NOMO-1 (cell line): ENCODE data around the gene SEC16B.
A peak's percentile ranks its signal among the peaks of the same experiment; 100 is the strongest.
"Not testable (repeated sequence)": the region's sequence is repeated elsewhere in the genome, so short reads cannot be mapped to it uniquely, and the experiment has no call there.

Experiments
- DNase-seq, 2 experiments: peaks; one replicate each; lab custom pipeline; 2025; ENCODE audit not compliant: unreplicated experiment in 2 of 2; lab: John Stamatoyannopoulos, UW

SEC16B gene, protein sequence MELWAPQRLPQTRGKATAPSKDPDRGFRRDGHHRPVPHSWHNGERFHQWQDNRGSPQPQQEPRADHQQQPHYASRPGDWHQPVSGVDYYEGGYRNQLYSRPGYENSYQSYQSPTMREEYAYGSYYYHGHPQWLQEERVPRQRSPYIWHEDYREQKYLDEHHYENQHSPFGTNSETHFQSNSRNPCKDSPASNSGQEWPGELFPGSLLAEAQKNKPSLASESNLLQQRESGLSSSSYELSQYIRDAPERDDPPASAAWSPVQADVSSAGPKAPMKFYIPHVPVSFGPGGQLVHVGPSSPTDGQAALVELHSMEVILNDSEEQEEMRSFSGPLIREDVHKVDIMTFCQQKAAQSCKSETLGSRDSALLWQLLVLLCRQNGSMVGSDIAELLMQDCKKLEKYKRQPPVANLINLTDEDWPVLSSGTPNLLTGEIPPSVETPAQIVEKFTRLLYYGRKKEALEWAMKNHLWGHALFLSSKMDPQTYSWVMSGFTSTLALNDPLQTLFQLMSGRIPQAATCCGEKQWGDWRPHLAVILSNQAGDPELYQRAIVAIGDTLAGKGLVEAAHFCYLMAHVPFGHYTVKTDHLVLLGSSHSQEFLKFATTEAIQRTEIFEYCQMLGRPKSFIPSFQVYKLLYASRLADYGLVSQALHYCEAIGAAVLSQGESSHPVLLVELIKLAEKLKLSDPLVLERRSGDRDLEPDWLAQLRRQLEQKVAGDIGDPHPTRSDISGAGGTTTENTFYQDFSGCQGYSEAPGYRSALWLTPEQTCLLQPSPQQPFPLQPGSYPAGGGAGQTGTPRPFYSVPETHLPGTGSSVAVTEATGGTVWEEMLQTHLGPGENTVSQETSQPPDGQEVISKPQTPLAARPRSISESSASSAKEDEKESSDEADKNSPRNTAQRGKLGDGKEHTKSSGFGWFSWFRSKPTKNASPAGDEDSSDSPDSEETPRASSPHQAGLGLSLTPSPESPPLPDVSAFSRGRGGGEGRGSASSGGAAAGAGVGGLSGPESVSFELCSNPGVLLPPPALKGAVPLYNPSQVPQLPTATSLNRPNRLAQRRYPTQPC

DNA sequence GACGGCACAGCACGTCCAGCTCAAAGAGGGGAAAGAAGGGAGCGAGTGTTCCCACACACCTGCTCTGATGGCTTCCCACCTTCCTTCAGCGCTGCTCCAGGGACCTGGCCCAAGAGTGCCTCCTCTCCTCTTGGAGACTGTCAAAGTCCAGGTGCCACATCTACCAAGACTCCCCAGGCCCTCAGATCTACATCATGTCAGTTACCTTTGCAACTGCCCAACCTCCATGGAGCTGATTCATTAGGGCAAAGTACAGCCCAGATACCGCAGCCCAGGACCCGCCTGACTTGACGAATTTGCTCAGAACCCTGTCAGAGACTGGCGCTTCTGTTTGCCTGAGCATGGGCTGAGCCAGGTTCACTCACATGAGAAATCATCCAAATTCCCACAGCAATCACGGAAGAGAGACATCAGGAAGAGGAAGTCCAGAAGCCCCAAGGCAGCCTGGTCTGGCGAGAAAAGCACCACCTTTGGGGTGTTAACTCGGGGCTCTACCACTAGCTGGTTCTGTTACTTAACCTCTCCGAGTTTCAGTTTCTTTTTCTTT is at the start of gene SEC16B:
SEC16B (minus strand) TSS at position 234 of the 547 bp plus-strand sequence. CDS start 2,077 bp downstream, outside the sequence.
- DNase-seq: peak; percentile 15 to 62

DNA sequence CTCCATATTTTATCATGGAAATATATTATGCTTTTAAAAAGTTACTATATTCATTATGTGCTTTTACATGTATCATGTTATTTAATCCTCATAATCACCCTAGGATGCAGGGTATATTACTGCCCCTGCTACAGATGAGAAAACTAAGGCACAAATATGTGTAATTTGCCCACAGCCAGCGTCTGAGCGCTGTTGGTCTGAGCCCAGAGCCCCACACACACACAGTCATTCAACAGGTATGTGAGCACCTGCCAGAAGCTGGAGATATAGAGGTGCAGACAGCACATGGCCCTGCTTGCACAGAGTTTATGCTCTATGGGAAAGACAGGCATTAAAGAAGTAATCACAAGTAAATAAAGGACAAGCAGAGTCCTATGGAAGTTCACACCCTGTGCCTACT is 49.8 kb upstream of the SEC16B start:
- DNase-seq: no peak

DNA sequence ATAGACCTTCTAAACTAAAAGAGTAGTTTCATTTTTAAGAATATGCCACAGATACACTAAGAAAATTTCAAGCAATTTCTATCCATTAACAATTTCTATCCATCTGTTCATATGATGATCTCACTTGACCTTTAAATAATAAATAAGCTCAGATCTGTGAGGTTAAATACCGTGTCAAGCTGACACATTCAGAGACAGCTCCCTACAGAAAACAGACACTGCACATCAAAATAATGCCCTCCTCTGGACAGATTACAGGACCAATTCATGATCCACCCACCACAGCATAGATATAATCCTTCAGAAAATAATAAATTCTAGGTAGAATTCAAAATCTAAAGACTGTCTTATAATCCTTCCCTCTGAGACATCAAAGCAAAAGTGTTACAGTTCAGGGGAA is 49.4 kb upstream of the SEC16B start:
- DNase-seq: no peak

DNA sequence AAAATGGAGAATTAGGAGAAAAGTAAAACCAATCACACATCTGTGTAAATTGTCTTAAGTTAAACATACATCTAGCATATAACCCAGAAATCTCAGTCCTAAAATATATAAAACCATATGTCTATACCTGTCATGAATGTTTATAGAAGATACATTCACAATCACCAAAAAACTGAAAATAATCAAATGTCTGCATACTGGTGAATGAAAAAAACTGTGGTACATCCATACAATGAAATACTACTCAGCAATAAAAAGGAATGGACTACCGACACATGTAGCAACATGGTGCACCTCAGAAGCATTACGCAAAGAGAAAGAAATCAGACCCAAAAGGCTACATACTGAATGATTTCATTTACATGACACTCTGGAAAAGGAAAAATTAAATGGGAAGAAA is 47.7 kb upstream of the SEC16B start:
- no peak for DNase-seq

DNA sequence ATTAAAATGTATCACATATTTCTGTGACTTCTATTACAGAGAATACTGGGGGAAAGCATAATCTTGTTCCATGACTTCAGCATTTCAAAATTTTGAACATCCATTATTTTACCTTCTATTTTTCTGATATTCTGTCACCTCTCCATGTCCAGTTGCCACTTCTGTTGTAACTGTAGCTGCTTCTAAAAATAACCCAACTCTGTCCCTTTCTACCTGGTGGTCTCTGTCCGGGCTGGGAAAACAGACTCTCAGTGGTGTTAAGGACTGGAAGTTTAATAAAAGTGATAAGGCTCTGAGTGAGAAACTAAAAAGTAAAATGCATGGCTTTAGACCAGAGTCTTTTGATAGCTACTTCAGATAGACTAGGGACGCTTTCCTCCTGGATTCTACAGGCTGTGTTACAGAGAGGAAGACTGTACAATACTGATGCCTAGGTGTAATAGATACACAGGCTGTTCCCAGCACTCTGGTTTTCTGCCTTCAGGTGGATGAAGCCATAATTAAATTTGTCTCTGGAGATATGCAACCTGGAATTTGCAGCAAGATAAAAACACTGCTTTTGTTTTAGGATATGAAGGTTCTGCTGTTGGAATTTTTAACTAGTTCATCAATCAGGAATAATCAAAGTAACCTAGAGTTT is 42.1 kb upstream of the SEC16B start:
- DNase-seq: no peak

DNA sequence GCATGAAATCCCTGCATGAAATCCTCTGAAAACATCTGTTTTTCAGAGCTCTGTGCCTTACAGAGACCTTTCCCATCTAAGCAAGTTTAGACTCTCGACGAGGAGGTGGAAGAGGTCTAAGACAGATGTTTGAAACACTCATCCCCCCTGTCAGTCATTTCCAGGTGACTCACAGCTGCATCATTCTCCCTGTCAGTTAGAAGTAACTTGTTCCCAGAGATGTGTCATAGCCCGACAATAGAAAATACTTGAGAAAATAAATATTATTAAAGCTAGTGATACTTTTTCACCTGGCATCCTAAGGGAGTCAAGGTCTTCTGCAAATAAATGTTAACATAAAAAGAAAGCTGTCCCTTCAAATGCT is 41.6 kb upstream of the SEC16B start:
- DNase-seq: no peak

DNA sequence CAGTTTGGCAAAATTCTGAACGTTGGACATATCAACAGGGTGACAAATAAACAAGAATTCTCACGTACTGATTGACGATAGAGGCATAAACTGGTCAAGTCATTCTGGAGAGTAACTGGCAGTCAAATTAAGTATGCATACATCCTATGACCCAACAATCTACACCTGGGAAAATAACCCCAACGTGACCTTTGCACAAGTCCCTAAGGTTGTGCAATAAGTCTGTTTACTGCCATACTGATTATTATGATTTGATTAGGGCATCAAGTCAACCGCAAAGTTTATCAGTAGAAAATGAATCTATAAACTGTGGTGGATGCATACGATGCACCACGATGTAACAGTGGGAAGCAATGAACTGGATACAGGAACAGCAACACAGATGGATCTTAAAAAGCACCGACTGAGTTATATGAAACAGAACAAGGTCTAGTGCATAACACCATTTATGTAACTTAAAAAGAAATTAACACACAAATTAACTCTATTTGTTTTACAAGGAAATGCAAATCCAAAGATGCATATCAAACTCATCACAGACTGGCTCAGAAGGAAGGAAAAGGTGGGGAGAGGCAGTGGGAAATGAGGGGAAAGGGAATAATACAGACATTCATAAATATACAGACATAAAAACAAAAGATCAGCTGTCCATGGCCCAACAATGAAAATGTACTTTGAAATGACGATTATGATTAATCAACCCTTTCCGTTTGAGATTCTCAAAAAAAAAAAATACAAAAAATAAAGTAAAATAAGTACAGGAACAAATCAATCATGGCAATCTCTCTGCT is 41.0 kb upstream of the SEC16B start:
- DNase-seq: no peak

DNA sequence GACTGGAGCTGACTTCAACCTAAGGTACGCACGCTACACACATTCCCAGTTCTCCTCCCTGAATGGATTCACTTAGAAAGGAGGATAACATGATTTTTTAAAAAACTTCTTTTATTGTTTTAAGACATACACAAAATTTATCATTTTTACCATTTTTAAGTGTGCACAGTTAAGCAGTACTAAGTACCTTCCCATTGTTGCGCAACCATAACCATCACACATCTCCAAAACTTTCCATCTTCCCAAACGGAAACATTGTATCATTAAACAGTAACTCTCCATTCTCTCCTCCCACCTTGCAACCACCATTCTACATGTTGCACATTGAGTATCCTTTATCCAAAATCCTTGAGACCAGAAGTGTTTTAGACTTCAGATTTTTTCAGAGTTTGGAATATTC is 36.2 kb upstream of the SEC16B start:
- DNase-seq: no peak

DNA sequence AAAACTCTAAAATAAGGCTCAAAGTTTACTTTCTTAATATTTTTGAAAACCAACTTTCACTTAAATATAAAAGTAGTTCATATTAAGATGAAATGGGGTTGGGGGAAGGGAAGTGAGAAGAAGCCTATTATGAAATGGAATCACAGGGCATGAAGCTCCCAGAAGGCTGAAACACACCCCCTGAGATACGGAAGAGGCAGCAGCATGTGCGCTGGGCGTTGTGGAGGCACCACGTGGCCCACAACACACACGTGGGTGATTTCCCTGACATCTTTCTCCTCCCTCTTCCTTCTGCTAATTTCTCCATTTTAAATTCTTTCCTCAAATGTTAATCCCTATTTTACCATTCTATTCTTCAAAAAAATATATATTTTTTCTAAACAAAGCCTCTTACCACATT is 35.6 kb upstream of the SEC16B start:
- no peak for DNase-seq

DNA sequence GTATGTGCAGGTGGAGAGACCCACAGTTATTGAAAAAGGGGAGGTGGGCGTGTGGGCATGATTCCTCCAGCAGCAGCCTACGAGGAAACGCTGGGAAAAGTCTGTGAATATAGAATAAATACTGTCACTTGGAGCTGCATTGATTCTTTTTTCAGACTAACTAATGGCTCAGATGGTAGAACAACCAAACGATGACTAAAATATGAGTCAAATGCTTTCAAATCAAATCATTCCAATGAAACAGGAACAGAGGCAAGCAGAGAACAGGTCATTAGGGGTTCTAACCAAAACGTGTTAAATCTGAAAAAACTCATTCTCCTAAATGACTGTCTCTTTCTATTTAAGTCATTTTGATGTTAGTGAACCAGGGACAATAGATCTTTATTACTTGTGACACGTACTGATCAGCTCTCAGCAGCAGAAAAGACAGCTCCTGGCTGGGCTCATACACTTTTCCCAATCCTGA is 35.1 kb upstream of the SEC16B start:
- DNase-seq: no peak

DNA sequence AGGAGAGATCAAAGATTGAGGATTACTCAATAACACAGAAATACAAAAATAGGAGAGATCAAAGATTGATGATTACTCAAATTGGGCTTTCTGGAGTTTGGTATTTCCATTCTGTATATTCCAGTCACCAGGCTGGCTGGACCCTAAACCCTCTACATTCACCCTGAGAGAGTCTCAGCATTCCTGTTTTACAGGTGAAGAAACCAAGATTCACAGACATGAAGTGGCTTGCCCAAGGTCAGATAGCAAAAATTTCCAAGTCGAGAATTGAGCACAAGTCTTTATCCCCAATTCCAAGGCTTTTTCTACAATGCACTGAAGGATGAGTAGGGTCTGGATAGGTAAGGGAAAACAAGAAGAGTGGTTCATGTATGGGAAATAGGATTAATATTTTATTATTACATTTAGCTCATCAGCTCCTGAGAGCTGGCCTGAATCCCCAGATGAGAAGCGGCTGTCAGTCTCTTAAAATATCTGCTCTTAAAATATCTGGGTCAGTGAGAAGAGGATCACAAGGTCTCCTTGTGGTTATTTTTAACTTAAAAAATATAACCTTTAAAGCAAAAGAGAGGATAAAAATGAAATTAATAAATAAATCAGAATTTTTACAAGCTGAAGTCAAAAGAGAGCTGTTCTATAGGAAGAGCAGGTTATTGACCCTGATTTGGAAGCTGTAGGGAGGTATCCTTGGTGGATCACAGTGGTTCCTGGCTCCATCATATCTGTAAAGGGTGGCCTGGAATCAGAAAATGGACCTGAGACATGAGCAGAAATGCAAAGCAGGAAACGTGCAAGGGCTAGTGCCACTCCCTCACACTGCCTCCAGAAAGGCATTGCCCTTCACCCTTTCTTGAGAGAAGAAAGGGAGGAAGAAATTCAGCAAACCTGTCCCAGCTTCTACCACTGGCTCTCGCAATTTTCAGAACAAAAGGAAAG is 29.1 kb upstream of the SEC16B start:
- DNase-seq: no peak

DNA sequence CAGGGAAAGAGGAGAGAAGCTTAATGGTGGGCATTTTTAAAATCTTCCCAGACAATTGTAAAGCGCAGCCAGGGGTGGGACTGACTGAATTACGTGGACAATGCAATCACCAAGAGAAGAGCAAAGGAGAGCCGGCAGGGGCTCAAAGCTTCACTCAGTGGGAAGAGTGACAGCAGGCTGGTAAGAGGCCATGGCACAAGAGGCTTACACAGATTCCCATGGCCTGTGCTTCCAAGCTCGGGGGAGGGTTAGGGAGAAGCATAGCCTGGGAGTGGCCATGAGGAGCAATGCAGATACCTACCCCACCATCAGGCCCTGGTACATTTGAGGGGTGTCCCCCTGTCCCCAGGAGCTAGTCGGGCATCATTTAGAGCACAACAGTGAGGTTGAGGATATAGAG is 27.1 kb upstream of the SEC16B start:
- DNase-seq: no peak

DNA sequence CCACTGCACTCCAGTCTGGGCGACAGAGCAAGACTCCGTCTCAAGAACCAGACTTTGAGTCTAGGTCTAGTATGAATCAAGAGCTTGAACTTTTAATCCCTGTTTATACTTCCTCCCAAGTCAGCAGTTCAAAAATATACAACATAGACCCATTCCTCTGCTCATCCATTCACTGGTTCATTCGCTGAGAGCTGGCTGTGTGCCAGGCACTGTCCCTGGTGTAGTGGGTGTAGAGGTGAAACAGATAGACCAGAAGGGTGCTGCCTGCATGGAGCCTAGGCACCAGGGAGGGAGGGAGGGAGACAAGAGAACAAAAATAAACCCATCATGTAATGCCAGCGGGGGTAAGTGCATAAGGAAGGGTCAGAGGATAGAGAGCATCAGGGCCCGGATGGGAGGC is 25.5 kb upstream of the SEC16B start:
- no peak for DNase-seq

DNA sequence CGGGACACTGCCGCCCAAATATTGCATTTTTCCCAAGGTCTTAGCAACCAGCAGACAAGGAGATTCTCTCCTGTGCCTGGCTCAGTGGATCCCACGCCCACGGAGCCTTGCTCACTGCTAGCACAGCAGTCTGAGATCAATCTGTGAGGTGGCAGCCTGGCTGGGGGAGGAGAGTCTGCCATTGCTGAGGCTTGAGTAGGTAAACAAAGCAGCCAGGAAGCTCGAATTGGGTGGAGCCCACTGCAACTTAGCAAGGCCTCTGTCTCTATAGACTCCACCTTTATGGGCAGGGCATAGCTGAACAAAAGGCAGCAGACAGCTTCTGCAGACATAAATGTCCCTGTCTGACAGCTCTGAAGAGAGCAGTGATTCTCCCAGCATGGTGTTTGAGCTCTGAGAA is 16.4 kb upstream of the SEC16B start:
- not testable (repeated sequence) for DNase-seq

DNA sequence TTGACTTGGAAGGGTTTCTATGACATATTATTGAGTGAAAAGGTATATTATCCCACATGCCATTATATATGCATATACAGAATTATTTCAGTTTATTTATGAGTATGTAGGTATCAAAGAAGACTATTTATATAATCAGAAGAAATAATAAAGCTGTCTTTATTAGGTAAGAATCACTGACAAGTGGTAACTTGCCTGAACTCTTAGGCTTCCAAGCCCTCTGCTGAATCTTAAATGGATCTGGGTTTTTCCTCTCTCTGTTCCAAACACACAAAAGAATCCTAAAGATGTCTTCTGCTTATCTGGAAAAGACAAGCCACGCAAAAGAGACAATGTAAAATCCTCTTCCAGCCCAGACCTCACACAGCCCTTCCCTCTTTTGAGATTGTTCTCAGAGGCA is 14.9 kb upstream of the SEC16B start:
- DNase-seq: no peak

DNA sequence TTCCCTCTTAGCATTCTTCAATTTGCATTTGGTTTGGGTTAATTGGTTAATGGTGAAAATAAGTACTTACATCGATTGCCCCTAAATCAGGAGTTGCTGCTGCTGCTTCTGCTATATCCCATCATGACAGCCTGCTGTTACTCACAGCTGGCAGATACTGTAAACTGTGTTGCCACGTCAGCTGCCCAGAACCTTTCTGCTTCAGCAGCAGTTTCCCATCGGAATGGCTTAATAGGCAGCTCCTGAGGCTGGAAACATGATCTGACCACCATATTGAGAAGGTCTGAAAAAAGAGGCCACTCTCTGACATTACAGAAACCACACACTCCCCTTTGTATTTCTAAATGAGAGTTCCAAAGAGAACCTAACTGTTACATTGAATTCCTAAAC is 14.3 kb upstream of the SEC16B start:
- no peak for DNase-seq

DNA sequence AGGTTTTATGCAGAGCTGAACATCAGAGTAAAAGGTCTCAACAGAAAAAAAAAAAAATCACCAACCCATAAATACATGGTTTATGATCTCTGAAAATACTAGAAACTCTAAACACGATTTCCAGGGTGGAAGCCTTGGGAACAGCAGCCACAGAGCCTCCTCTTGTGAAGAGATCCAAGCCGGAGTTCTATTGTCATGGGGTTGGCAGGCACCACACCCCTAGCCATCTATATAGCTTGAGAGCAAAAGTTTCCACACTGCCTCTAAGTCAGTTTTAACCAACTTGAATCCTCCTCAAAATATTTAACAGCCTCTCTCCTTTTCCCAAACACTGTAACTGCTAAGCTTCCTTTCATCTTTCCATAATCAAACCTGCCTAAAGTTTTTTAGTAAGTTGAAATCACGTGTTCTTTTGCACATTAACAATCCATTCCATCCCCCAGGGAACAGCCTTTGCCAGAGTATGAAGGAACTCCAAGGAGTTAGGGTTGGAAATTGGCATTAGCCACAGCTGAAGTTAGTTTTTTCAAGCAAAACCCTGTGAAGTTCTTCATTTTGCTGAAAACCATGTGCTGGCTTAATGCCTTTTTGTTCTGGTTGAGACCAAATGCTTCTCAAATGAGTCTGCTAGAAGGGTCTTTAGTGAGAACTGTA is 13.8 kb upstream of the SEC16B start:
- DNase-seq: no peak

DNA sequence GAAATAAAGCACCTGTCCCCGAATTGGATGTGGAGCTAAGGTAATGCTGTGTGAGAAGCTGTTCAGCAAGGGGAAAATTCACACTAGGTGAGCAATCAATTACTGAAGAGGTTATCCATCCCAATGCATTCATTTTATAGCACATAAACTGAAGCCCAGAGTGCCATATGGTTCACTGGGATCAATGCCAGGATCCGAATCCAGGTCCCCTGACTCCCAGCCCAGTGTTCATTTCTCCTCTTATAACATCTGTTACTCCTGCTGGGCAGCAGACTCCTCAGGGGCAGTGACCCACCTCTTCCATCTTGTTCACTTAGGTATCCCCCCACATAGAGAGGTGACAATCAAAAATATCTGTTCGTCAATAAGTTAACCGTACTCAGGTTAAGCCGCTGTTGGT is 13.2 kb upstream of the SEC16B start:
- DNase-seq: no peak
